Activated CD8-positive, alpha-beta memory T cell treated with anti-CD3 and anti-CD28 coated beads, Interleukin-2, amount 50 U/mL, for 4 hours (primary cell): ENCODE results near the gene PEAK3.
"Not testable (repeated sequence)": the region's sequence is repeated elsewhere in the genome, so short reads cannot be mapped to it uniquely, and the experiment has no call there.

Experiments used
- DNase-seq: peaks from one replicate; pipeline ENCODE4 v3.0.0-alpha.2; 2020

The PEAK3 gene

GRCh38 chr19:2288338-2288817 lies 6.4 kb upstream of the PEAK3 start:
- DNase-seq: no peak

- DNase-seq: no peak
Measured at GRCh38 chr19:2287585-2288337, 5.8 kb upstream of the PEAK3 start.

GRCh38 chr19:2286402-2287140 lies 4.6 kb upstream of the PEAK3 start:
- no peak for DNase-seq

- DNase-seq: no peak
Measured at GRCh38 chr19:2283835-2284507, 2.0 kb upstream of the PEAK3 start.

GRCh38 chr19:2282862-2283237 lies 875 bp upstream of the PEAK3 start:
- DNase-seq: no peak

- not testable (repeated sequence) for DNase-seq
Measured at GRCh38 chr19:2281265-2282061, 512 bp downstream of the PEAK3 start.

GRCh38 chr19:2280633-2281264 lies 1.2 kb downstream of the PEAK3 start:
- no peak for DNase-seq

GRCh38 chr19:2278459-2279158 lies 3.4 kb downstream of the PEAK3 start:
- DNase-seq: no peak

GRCh38 chr19:2277138-2277537 lies 4.8 kb downstream of the PEAK3 start:
- DNase-seq: no peak

- DNase-seq: no peak
Measured at GRCh38 chr19:2276429-2276986, 5.5 kb downstream of the PEAK3 start.

- no peak for DNase-seq
Measured at GRCh38 chr19:2275588-2276428, 6.2 kb downstream of the PEAK3 start.

GRCh38 chr19:2274931-2275535 lies 6.9 kb downstream of the PEAK3 start:
- no peak for DNase-seq

- no peak for DNase-seq
Measured at GRCh38 chr19:2274185-2274711, 7.7 kb downstream of the PEAK3 start.

- peak; percentile 76 for DNase-seq
Measured at GRCh38 chr19:2273356-2274184, 8.4 kb downstream of the PEAK3 start.

- no peak for DNase-seq
Measured at GRCh38 chr19:2271234-2272103, 10.5 kb downstream of the PEAK3 start.

- DNase-seq: peak; percentile 80
Measured at GRCh38 chr19:2270423-2271233, 11.3 kb downstream of the PEAK3 start.

- peak; percentile 48 for DNase-seq
Measured at GRCh38 chr19:2270157-2270422, 11.9 kb downstream of the PEAK3 start.
